Endothelial cell of umbilical vein (primary cell): ENCODE measurements around the gene C1QTNF5.

Experiments
- EZH2 ChIP-seq: IDR thresholded peaks from 2 replicates; pipeline ENCODE4 v1.6.1; 2012; ENCODE audit warnings: borderline replicate concordance, low read depth, mild to moderate bottlenecking, moderate library complexity, low read length, inconsistent platforms; ENCODE audit not compliant: severe bottlenecking
- JUN ChIP-seq: IDR thresholded peaks from 2 replicates; pipeline ENCODE4 v1.6.1; 2011; ENCODE audit warnings: borderline replicate concordance, low read depth; ENCODE audit not compliant: insufficient read length, insufficient read depth
- MYC ChIP-seq: IDR thresholded peaks from one replicate; pipeline ENCODE4 v1.6.1; 2011; ENCODE audit warnings: mild to moderate bottlenecking, low read depth, low read length
- POLR2A ChIP-seq: IDR thresholded peaks from 2 replicates; pipeline ENCODE4 v1.6.1; 2012; ENCODE audit warnings: low read depth, mild to moderate bottlenecking, control low read depth, low read length
- POLR2AphosphoS5 ChIP-seq: IDR thresholded peaks from 2 replicates; pipeline ENCODE4 v1.6.1; 2012; ENCODE audit warnings: low read depth, mild to moderate bottlenecking, control low read depth, low read length, moderate library complexity; ENCODE audit not compliant: insufficient read depth
- TF ChIP-seq, protein P1 (sequence below), 2 donors: IDR thresholded peaks; 1 replicate in 1 of 2; 2 replicates in 1 of 2; pipeline ENCODE4 v1.5.1; 2011; ENCODE audit warnings: low read length in 2 of 2, mild to moderate bottlenecking in 2 of 2, moderate library complexity in 2 of 2, control low read depth in 1 of 2, inconsistent platforms in 1 of 2, low read depth in 1 of 2; ENCODE audit not compliant: insufficient read depth in 1 of 2; ENCODE audit errors: extremely low read depth in 1 of 2

- TF ChIP-seq, protein P1, sequence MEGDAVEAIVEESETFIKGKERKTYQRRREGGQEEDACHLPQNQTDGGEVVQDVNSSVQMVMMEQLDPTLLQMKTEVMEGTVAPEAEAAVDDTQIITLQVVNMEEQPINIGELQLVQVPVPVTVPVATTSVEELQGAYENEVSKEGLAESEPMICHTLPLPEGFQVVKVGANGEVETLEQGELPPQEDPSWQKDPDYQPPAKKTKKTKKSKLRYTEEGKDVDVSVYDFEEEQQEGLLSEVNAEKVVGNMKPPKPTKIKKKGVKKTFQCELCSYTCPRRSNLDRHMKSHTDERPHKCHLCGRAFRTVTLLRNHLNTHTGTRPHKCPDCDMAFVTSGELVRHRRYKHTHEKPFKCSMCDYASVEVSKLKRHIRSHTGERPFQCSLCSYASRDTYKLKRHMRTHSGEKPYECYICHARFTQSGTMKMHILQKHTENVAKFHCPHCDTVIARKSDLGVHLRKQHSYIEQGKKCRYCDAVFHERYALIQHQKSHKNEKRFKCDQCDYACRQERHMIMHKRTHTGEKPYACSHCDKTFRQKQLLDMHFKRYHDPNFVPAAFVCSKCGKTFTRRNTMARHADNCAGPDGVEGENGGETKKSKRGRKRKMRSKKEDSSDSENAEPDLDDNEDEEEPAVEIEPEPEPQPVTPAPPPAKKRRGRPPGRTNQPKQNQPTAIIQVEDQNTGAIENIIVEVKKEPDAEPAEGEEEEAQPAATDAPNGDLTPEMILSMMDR (IDR thresholded peaks at IDR 0.05; ENCODE audit: extremely low read depth in 1 of 2, insufficient read depth in 1 of 2, low read depth in 1 of 2, low read length in 2 of 2) = no peak
- TF ChIP-seq EZH2 (no peak), MYC (no peak), POLR2A (no peak), JUN (no peak), POLR2AphosphoS5 (no peak)
Observed at GRCh38 chr11:119298726-119299125, 42.0 kb downstream of the C1QTNF5 start.
